Ishikawa (cell line): ENCODE measurements around the gene LSM5.

Experiments used
- MAX ChIP-seq: IDR thresholded peaks from 2 replicates; pipeline ENCODE4 v1.6.1; 2012
- REST ChIP-seq: IDR thresholded peaks from 2 replicates; pipeline ENCODE4 v1.6.1; 2012; ENCODE audit warnings: low read depth, mild to moderate bottlenecking

GRCh38 chr7:32479574-32480200 is 10.5 kb downstream of the LSM5 start:
- TF ChIP-seq REST (no peak), MAX (no peak)
